22Rv1 (cell line): ENCODE measurements around the gene SLC16A8.

Experiments used
- H3K27ac ChIP-seq: fragments of 450-650 bp; 2 replicates; pipeline ENCODE4 v1.5.1; 2017
- ZFX ChIP-seq: fragments of 450-650 bp; IDR thresholded peaks from 2 replicates; pipeline ENCODE4 v1.6.1; 2017; ENCODE audit warnings: antibody characterized with exemption, borderline replicate concordance
- TF ChIP-seq, protein P1 (sequence below): fragments of 450-650 bp; IDR thresholded peaks from 2 replicates; pipeline ENCODE4 v1.5.1; 2017; ENCODE audit warnings: mild to moderate bottlenecking

The SLC16A8 gene

DNA sequence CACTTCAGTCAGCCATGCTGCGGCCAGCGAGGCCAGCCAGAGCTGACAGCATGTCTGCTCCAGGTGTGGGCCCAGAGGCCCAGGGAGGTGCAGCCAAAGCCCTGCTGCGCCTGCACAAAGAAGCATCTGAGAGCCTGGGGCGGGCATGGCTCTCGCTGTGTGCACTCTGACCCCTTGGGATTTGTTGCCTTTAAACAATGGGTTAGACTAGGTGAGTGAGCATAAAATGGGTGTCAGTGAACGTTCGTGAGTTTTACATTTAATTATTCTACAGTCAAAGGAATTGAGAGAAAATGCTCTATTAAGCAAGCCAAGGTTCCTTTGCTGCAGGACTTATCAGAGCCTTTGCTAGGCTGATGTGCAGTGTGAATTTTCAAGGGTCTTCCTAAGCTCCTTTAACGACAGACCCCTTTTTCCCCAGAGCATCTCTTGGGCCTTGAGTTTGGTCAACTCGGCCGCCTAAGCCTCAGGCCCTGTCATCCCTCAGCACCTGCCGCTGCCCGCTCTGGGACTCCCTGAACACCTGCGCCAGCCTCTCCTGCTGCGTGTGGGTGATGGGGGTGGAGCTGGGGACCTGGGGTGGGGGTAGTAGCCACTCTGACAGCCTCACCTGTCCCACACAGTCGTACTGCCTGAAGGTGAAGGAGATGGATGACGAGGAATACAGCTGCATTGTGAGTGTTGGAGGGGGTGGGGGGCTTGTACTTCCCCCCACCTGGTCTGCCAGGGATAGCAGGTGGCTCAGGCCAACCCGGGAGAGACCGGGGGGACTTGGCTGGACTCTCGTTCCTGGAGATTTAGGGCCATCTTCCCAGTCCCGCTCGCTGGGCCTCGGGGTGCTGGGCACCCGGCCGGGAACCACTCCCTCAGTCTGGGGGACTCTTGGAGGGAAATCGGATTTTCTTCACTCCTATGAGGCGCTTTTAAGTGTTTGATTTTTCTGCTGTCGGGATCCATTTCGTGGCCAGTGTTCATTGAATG, 10.5 kb downstream of the SLC16A8 start:
- no peak overlapping the region for H3K27ac ChIP-seq
- TF ChIP-seq ZFX = no peak
- TF ChIP-seq, protein P1, sequence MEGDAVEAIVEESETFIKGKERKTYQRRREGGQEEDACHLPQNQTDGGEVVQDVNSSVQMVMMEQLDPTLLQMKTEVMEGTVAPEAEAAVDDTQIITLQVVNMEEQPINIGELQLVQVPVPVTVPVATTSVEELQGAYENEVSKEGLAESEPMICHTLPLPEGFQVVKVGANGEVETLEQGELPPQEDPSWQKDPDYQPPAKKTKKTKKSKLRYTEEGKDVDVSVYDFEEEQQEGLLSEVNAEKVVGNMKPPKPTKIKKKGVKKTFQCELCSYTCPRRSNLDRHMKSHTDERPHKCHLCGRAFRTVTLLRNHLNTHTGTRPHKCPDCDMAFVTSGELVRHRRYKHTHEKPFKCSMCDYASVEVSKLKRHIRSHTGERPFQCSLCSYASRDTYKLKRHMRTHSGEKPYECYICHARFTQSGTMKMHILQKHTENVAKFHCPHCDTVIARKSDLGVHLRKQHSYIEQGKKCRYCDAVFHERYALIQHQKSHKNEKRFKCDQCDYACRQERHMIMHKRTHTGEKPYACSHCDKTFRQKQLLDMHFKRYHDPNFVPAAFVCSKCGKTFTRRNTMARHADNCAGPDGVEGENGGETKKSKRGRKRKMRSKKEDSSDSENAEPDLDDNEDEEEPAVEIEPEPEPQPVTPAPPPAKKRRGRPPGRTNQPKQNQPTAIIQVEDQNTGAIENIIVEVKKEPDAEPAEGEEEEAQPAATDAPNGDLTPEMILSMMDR = no peak

DNA sequence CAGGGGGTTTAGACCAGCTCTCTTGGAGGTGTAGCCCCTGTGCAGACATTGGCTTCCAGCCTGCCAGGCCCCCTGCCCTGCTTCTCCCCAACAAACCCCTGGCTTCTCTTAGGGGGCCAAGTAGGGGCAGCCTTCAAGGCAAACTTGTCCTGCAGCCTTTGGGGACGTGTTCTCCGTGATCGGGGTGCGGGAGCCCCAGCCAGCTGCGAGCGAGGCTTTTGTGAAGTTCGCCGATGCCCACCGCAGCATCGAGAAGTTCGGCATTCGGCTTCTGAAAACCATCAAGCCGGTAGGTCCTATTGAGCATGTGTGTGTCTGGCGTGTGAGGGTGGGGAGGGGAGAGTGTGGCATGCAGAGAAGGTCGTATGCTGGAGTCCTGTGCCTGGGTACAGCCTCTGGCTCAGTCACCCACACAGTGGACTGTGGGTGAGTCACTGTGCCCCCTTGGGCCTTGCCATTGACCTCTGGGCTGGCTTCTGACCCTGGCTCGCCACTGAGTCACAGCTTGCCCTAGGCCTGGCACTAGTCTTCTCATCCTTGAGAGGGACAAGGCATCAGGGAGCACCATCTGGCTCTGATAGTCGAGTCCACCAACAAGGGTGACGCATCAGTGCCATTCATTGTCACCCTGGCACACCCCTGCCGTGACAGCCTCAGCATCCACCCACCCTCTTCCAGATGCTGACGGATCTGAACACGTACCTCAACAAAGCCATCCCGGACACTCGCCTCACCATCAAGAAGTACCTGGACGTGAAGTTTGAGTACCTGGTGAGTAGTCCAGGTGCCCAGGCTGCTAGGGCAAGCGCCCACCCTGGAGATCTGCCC, 11.4 kb downstream of the SLC16A8 start:
- TF ChIP-seq ZFX = no peak
- TF ChIP-seq, protein P1 = no peak

DNA sequence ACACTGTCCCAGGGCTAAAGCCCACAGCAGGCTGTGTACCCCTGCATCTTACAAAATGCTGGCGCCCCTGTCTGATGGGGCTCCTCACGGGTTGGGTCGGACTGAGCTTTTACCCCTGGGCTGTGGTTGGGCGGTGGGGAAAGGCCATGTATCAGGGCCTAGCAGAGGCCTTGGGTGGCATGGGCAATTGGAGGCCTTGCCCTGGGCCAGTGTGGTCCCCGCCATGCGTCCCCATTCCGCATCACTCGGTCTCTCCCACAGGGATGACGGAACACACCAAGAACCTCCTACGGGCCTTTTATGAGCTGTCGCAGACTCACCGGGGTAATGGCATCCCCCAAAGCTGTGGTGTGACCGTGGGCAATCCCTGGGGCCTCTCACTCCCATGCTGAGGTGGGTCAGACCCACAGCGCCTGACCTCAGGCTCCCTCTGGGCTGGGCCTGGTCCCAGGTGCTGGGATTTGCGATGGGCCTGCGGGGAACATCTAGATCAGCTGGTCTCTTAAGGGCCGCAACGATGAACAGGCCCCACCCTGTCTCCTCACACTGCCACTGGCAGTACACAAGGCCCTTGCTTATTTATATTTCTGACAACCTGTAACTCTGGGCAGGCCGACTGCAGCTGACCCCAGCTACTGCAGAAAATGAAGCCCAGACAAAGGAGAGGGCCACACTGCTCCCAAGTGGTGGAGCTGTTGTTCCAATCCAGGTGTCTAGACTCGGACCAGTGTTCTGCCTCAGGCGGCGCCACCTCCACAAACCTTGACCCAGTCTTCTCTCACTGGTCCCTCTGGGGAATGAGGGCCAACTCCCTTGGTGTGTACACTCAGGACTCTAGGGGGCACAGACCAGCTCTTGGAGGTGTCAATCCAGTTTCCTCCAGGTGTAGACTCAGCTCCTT, 12.3 kb downstream of the SLC16A8 start:
- TF ChIP-seq ZFX = no peak
- TF ChIP-seq, protein P1 = no peak
- H3K27ac ChIP-seq = no peak overlapping the region

More for the DNA sequence above, 11.4 kb downstream of the SLC16A8 start:
- H3K27ac ChIP-seq = no peak overlapping the region

DNA sequence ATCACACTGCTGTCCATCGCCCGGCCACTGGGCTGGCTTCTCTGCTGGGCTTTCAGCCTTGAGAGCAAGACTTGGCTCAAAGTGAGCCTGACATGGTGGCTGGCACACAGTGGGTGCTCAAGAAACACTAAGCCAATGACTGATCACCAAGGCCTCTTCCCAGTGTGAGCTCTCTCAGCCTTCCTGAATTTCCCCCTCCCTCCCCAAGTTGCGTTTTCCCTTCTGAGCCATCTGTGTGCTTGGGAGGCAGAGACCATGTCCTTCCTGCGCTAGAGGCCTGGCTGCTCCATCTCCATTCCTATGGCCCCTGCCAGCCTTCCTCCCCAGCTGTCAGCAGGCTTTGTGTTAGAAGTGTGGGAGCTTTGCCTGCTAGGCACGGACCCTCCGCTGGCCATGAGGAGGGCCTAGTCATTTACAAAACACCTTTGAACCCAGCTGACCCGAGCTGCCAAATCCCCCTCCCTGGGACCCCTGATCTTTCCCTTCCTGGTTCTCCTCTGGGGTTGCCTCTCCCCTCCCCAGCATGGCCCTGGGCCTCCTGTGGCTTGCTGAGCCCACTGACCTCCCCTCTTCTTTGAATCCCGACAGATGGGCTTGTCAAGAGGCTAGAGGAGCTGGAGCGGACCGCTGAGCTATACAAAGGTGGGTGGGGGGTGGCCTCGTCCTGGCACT, 13.6 kb downstream of the SLC16A8 start:
- no peak overlapping the region for H3K27ac ChIP-seq
- TF ChIP-seq, protein P1 = no peak
- TF ChIP-seq ZFX = no peak

DNA sequence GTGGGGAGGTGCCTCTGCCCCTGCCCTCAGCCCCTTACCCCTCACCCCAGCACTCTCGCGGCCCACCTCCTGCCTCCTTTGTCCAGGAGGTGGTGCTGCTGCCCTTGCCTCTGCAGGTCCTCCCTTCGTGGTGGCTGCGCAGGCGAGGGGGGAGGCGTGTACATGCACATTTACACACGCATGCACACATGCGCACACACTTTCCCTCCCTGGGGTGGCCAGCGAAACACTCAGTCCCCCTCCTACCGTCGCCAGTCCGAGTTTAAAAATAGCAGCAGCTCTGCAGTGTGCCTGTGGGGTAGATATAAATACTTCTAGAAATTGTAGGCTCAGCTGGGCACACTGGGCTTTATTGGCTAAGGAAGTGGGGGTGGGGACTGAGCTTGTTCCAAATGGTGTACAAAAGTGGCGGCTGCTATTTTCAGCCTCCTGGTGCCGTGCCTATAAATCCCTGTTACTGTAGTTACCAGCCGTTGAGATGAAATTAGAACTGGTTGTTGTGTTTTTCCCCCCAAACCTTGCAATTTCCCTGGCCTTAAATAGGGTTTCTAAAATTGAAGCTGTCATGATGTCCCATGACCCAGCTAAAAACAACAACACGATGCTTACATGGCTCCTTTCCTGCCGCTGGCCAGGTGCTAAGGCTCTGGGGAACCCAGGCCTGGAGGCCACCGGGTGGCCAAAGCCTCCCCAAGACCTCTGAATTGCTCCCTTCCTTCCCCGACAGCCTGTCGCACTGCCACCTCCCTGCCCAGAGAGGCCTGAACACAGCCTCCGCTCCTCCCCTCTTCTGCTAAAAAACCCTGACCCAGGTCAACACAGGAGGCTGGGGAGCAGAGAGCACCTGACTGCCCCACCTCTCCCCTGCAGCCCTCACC, 14.4 kb downstream of the SLC16A8 start:
- H3K27ac ChIP-seq = no peak overlapping the region
- TF ChIP-seq, protein P1 = no peak
- no peak for TF ChIP-seq ZFX
